ENCODE results near the gene LAMTOR4. TPM values are rescaled to one million over a fixed set of nuclear protein-coding genes. Genes with fewer than 3 reads are reported as not detected.

LAMTOR4 gene
- polyA plus RNA-seq, 1 donor (not counting 4 experiments of a cell fraction or from before 2014, with no cell fraction given): 99.2 TPM

DNA sequence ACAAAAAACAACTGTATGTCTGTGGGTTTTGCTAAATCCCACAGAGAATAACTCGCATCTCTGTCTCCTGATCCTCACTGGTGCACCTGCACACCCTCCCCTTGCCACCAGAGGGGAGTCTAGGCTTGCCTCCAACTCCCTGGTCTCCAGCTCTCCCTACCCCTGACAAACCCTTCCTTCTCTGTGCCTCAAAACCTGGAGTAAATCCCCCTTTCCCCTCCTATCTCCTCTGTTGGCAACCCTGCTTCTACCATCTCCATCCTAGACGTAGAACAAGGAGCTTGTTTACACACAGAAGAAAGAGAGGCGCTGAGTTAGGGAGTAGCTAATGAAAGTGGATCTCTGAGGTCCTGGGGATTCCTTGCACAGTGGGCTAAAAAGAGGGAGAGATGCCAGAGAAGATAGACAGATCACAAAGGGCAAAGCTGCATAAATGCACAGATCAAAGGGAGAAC is 16.0 kb upstream of the LAMTOR4 start:
- no peaks in the 10 kb centered on the region for H3K9me1 ChIP-seq (ENCODE audit: control insufficient read depth, extremely low read depth, insufficient read depth, low read length)
- no peaks in the 10 kb centered on the region for H3K9me3 ChIP-seq (ENCODE audit: control insufficient read depth, low read depth, low read length)
- H2AFZ ChIP-seq (ENCODE audit: control insufficient read depth, low read length): no peak overlapping the region
- H4K20me1 ChIP-seq (ENCODE audit: control insufficient read depth, extremely low read depth, insufficient read depth, low read length): no peaks in the 10 kb centered on the region
- DNase-seq (ENCODE audit: low read depth, low spot score): no peak
- FAIRE-seq: no peak
- H3K4me3 ChIP-seq (ENCODE audit: control insufficient read depth in 2 of 3, extremely low read depth in 1 of 3, insufficient read depth in 2 of 3, low read depth in 1 of 3, low read length in 3 of 3): no peak overlapping the region
- no peak overlapping the region for H3K27ac ChIP-seq (ENCODE audit: control insufficient read depth, insufficient read depth, low read length)
- dilution Hi-C loops (cut with MboI; ENCODE audit: extremely low pct_ligation_motif_present, low sequenced_read_pairs): no loop called here
- peaks cover 10% of the 10 kb centered on the region for H3K4me1 ChIP-seq (ENCODE audit: control insufficient read depth, extremely low read depth, insufficient read depth, low read length)
- no peaks in the 10 kb centered on the region for H3K79me2 ChIP-seq (ENCODE audit: control insufficient read depth, insufficient read depth, low read length)
- H3K4me2 ChIP-seq (ENCODE audit: control insufficient read depth, extremely low read depth, insufficient read depth, low read depth, low read length): no peak overlapping the region
- H3K9ac ChIP-seq (ENCODE audit: control insufficient read depth, extremely low read depth, insufficient read depth, low read length): no peak overlapping the region
- TF ChIP-seq, protein P1, sequence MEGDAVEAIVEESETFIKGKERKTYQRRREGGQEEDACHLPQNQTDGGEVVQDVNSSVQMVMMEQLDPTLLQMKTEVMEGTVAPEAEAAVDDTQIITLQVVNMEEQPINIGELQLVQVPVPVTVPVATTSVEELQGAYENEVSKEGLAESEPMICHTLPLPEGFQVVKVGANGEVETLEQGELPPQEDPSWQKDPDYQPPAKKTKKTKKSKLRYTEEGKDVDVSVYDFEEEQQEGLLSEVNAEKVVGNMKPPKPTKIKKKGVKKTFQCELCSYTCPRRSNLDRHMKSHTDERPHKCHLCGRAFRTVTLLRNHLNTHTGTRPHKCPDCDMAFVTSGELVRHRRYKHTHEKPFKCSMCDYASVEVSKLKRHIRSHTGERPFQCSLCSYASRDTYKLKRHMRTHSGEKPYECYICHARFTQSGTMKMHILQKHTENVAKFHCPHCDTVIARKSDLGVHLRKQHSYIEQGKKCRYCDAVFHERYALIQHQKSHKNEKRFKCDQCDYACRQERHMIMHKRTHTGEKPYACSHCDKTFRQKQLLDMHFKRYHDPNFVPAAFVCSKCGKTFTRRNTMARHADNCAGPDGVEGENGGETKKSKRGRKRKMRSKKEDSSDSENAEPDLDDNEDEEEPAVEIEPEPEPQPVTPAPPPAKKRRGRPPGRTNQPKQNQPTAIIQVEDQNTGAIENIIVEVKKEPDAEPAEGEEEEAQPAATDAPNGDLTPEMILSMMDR (optimal IDR thresholded peaks at IDR 0.05 in 1 of 3, IDR thresholded peaks at IDR 0.05 in 1 of 3, conservative IDR thresholded peaks at IDR 0.05 in 1 of 3; ENCODE audit: extremely low read depth in 1 of 3, insufficient read depth in 2 of 3, low read length in 3 of 3): peak; percentile 95 to 98 (median 95)
- TF ChIP-seq EZH2 (IDR thresholded peaks at IDR 0.05; ENCODE audit: low read length): no peak
- H3K36me3 ChIP-seq (ENCODE audit: control insufficient read depth in 2 of 2, extremely low read depth in 1 of 2, insufficient read depth in 2 of 2, low read length in 2 of 2): no peaks in the 10 kb centered on the region
- H3K27me3 ChIP-seq (ENCODE audit: control insufficient read depth, extremely low read depth, insufficient read depth, low read length): no peaks in the 10 kb centered on the region

- dilution Hi-C loops (cut with MboI; ENCODE audit: extremely low pct_ligation_motif_present, low sequenced_read_pairs): no loop called here
- Histone ChIP-seq H2AFZ (ENCODE audit: control insufficient read depth, low read length) (no peak overlapping the region), H3K9ac (ENCODE audit: control insufficient read depth, extremely low read depth, insufficient read depth, low read length) (no peak overlapping the region), H3K4me3 (ENCODE audit: control insufficient read depth in 2 of 3, extremely low read depth in 1 of 3, insufficient read depth in 2 of 3, low read depth in 1 of 3, low read length in 3 of 3) (no peak overlapping the region), H3K9me3 (ENCODE audit: control insufficient read depth, low read depth, low read length) (no peaks in the 10 kb centered on the region), H3K27me3 (ENCODE audit: control insufficient read depth, extremely low read depth, insufficient read depth, low read length) (no peaks in the 10 kb centered on the region), H3K9me1 (ENCODE audit: control insufficient read depth, extremely low read depth, insufficient read depth, low read length) (no peaks in the 10 kb centered on the region), H3K36me3 (ENCODE audit: control insufficient read depth in 2 of 2, extremely low read depth in 1 of 2, insufficient read depth in 2 of 2, low read length in 2 of 2) (no peaks in the 10 kb centered on the region), H3K4me2 (ENCODE audit: control insufficient read depth, extremely low read depth, insufficient read depth, low read depth, low read length) (no peak overlapping the region), H4K20me1 (ENCODE audit: control insufficient read depth, extremely low read depth, insufficient read depth, low read length) (no peaks in the 10 kb centered on the region), H3K79me2 (ENCODE audit: control insufficient read depth, insufficient read depth, low read length) (no peaks in the 10 kb centered on the region), H3K4me1 (ENCODE audit: control insufficient read depth, extremely low read depth, insufficient read depth, low read length) (peaks cover 4% of the 10 kb centered on the region), H3K27ac (ENCODE audit: control insufficient read depth, insufficient read depth, low read length) (no peak overlapping the region)
- FAIRE-seq: no peak
- no peak for DNase-seq (ENCODE audit: low read depth, low spot score)
- TF ChIP-seq, protein P1 (optimal IDR thresholded peaks at IDR 0.05 in 1 of 3, IDR thresholded peaks at IDR 0.05 in 1 of 3, conservative IDR thresholded peaks at IDR 0.05 in 1 of 3; ENCODE audit: extremely low read depth in 1 of 3, insufficient read depth in 2 of 3, low read length in 3 of 3): no peak
- TF ChIP-seq EZH2 (IDR thresholded peaks at IDR 0.05; ENCODE audit: low read length): no peak
Observed at GRCh38 chr7:100137851-100138760, 10.6 kb upstream of the LAMTOR4 start.

All from keratinocyte (primary cell).